Measurements from ENCODE around the gene SH2D1B. TPM values are rescaled to one million over a fixed set of nuclear protein-coding genes. Genes with fewer than 3 reads are reported as not detected.

Gene SH2D1B
- total and polyA plus RNA-seq, 7 donors = 0.60 to 2.3 (median 0.92) TPM; not detected in 4

DNA sequence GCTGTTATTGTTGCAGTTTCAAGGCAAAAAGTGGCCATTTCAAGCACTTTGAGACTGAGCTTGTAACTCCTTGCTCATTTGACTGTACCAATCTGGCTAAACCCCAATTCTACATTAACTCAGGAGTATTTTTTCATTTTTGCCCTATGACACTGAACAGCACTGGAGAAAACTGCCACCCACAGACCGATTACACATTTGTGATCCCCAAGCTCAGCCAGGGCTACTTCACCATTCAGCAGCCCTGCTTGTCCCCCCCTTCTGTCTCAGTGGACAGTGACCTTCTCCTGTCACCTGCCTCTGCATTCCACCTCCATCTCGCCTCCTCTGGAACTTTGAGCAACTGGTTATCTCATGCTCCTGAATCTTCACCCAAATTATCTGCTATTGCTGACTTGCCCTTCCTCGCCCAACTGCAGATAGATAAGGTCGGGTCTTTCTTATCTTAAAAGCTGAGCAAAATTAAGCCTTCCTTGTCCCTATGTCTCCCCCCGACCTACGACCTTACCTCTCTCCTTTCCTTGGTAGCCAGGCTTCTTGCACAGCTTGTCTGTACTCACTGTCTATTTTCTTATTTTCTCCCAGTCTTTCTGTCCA, 60.6 kb downstream of the SH2D1B start:
- no peaks in the 10 kb centered on the region for H3K27me3 ChIP-seq
- no peaks in the 10 kb centered on the region for H3K9me3 ChIP-seq
- WGBS, 2 donors = 78 to 86% methylated on average over 6 of the region's 6 CpGs
- no peak overlapping the region for H3K27ac ChIP-seq
- no peak for DNase-seq
- H3K4me1 ChIP-seq = peaks cover 0 to 5% (median 0%) of the 10 kb centered on the region in 4 donors
- H3K36me3 ChIP-seq = peaks cover 0 to 16% (median 1%) of the 10 kb centered on the region in 4 donors
- intact Hi-C loops (cut with DNase I) = no loop called here
- TF ChIP-seq EP300 (IDR thresholded peaks at IDR 0.05) (no peak), POLR2A (IDR thresholded peaks at IDR 0.05) (no peak)
- TF ChIP-seq, protein P1, sequence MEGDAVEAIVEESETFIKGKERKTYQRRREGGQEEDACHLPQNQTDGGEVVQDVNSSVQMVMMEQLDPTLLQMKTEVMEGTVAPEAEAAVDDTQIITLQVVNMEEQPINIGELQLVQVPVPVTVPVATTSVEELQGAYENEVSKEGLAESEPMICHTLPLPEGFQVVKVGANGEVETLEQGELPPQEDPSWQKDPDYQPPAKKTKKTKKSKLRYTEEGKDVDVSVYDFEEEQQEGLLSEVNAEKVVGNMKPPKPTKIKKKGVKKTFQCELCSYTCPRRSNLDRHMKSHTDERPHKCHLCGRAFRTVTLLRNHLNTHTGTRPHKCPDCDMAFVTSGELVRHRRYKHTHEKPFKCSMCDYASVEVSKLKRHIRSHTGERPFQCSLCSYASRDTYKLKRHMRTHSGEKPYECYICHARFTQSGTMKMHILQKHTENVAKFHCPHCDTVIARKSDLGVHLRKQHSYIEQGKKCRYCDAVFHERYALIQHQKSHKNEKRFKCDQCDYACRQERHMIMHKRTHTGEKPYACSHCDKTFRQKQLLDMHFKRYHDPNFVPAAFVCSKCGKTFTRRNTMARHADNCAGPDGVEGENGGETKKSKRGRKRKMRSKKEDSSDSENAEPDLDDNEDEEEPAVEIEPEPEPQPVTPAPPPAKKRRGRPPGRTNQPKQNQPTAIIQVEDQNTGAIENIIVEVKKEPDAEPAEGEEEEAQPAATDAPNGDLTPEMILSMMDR (IDR thresholded peaks at IDR 0.05) = no peak
- no peak overlapping the region for H3K4me3 ChIP-seq

- no peaks in the 10 kb centered on the region for H3K27me3 ChIP-seq
- no peaks in the 10 kb centered on the region for H3K9me3 ChIP-seq
- H3K4me3 ChIP-seq = no peak overlapping the region
- TF ChIP-seq, protein P1 (IDR thresholded peaks at IDR 0.05) = no peak
- no peak for TF ChIP-seq POLR2A (IDR thresholded peaks at IDR 0.05)
- no peak for TF ChIP-seq POLR2AphosphoS5 (IDR thresholded peaks at IDR 0.05)
- TF ChIP-seq EP300 (IDR thresholded peaks at IDR 0.05) = no peak
- peaks cover 0 to 5% (median 0%) of the 10 kb centered on the region in 4 donors for H3K4me1 ChIP-seq
- H3K36me3 ChIP-seq = peaks cover 0 to 6% (median 0%) of the 10 kb centered on the region in 4 donors
- intact Hi-C loops (cut with DNase I) = no loop called here
- no peak overlapping the region for H3K27ac ChIP-seq
- no peak for DNase-seq
- WGBS, 2 donors = 12 to 51% methylated on average over 11 of the region's 11 CpGs
Observed at GRCh38 chr1:162349635-162350330, 62.2 kb downstream of the SH2D1B start.

GRCh38 chr1:162347281-162347680, 64.7 kb downstream of the SH2D1B start:
- TF ChIP-seq POLR2A (IDR thresholded peaks at IDR 0.05) (no peak), EP300 (IDR thresholded peaks at IDR 0.05) (no peak), POLR2AphosphoS5 (IDR thresholded peaks at IDR 0.05) (no peak)
- TF ChIP-seq, protein P1 (IDR thresholded peaks at IDR 0.05) = no peak
- DNase-seq = no peak
- Histone ChIP-seq H3K27ac (no peak overlapping the region), H3K27me3 (no peaks in the 10 kb centered on the region), H3K4me1 (peaks cover 0 to 5% (median 0%) of the 10 kb centered on the region in 4 donors), H3K9me3 (no peaks in the 10 kb centered on the region), H3K4me3 (no peak overlapping the region), H3K36me3 (peaks cover 0 to 11% (median 2%) of the 10 kb centered on the region in 4 donors)
- WGBS, 2 donors = 64 to 66% methylated on average over 3 of the region's 3 CpGs
- intact Hi-C loops (cut with DNase I) = no loop called here

Other genes with a start within 250 kb of the SH2D1B start
- not detected for gene SPATA46, start 35.3 kb downstream of the SH2D1B start, total RNA-seq
- not detected for gene SPATA46, start 35.3 kb downstream of the SH2D1B start, polyA plus RNA-seq
- gene C1orf226, start 30.4 kb downstream of the SH2D1B start, total RNA-seq = 10 to 100 TPM in 3 of 4 donors, 1 to 10 TPM in 1; 8.2 to 16.1 (median 12.3) TPM
- 10 to 100 TPM in 2 of 3 donors, 1 to 10 TPM in 1; 6.6 to 16.1 (median 14.8) TPM for gene C1orf226, start 30.4 kb downstream of the SH2D1B start, polyA plus RNA-seq
- 10 to 100 TPM; 24.9 to 34.6 (median 28.8) TPM for gene UHMK1, start 85.7 kb upstream of the SH2D1B start, total RNA-seq
- 10 to 100 TPM; 11.4 to 20.2 (median 16.0) TPM for gene UHMK1, start 85.7 kb upstream of the SH2D1B start, polyA plus RNA-seq
- 100 to 1,000 TPM in 1 of 4 donors, 10 to 100 TPM in 3; 64.6 to 145 (median 78.8) TPM for gene UAP1, start 149.6 kb upstream of the SH2D1B start, total RNA-seq
- 100 to 1,000 TPM in 2 of 3 donors, 10 to 100 TPM in 1; 55.5 to 141 (median 123) TPM for gene UAP1, start 149.6 kb upstream of the SH2D1B start, polyA plus RNA-seq
- 100 to 1,000 TPM; 150 to 236 (median 225) TPM for gene DDR2, start 220.3 kb upstream of the SH2D1B start, total RNA-seq
- 10 to 100 TPM in 2 of 3 donors, 1 to 10 TPM in 1; 3.5 to 50.5 (median 18.0) TPM for gene DDR2, start 220.3 kb upstream of the SH2D1B start, polyA plus RNA-seq